Measurements from ENCODE around the gene MLLT3. TPM values are rescaled to one million over a fixed set of nuclear protein-coding genes. Genes with fewer than 3 reads are reported as not detected.

Gene MLLT3
- total RNA-seq, 4 donors from 2014 or later, result 2.1 to 30.4 (median 14.0) TPM

GRCh38 chr9:20488691-20489090 lies 133.6 kb downstream of the MLLT3 start:
- no peak for TF ChIP-seq POLR2A (IDR thresholded peaks at IDR 0.05)
- TF ChIP-seq, protein P1, sequence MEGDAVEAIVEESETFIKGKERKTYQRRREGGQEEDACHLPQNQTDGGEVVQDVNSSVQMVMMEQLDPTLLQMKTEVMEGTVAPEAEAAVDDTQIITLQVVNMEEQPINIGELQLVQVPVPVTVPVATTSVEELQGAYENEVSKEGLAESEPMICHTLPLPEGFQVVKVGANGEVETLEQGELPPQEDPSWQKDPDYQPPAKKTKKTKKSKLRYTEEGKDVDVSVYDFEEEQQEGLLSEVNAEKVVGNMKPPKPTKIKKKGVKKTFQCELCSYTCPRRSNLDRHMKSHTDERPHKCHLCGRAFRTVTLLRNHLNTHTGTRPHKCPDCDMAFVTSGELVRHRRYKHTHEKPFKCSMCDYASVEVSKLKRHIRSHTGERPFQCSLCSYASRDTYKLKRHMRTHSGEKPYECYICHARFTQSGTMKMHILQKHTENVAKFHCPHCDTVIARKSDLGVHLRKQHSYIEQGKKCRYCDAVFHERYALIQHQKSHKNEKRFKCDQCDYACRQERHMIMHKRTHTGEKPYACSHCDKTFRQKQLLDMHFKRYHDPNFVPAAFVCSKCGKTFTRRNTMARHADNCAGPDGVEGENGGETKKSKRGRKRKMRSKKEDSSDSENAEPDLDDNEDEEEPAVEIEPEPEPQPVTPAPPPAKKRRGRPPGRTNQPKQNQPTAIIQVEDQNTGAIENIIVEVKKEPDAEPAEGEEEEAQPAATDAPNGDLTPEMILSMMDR (IDR thresholded peaks at IDR 0.05), result no peak
- Histone ChIP-seq H3K4me1 (no peaks in the 10 kb centered on the region), H3K4me3 (no peak overlapping the region), H3K9me3 (no peaks in the 10 kb centered on the region), H3K27me3 (no peaks in the 10 kb centered on the region), H3K27ac (no peak overlapping the region), H3K36me3 (no peaks in the 10 kb centered on the region)
- DNase-seq, result no peak
- intact Hi-C loops (cut with DNase I; ENCODE audit: low total_unique reads), result no loop called here

DNA sequence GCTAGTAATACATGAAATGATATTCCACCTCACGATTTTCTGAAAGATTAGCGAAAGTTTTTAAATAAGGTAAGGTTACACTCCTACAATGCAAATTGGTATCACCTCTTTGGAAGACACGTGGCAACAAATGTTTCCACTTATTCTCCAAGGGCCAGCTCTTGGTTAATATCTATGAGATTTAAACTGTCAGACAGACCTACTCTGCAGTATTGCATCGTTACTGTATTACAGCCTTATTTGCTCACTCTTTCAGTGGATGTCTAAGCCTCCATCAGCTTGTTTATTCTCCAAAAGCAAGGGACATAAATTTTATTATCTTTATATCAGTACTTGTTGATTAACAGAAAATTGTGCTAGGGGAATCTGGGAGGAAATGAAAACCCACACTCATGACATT lies 135.7 kb downstream of the MLLT3 start:
- intact Hi-C loops (cut with DNase I; ENCODE audit: low total_unique reads), result no loop called here
- no peak overlapping the region for H3K4me3 ChIP-seq
- no peaks in the 10 kb centered on the region for H3K27me3 ChIP-seq
- no peak for TF ChIP-seq POLR2A (IDR thresholded peaks at IDR 0.05)
- TF ChIP-seq, protein P1 (IDR thresholded peaks at IDR 0.05), result no peak
- H3K9me3 ChIP-seq, result no peaks in the 10 kb centered on the region
- no peak for DNase-seq
- no peaks in the 10 kb centered on the region for H3K36me3 ChIP-seq
- H3K27ac ChIP-seq, result no peak overlapping the region
- H3K4me1 ChIP-seq, result no peaks in the 10 kb centered on the region

DNA sequence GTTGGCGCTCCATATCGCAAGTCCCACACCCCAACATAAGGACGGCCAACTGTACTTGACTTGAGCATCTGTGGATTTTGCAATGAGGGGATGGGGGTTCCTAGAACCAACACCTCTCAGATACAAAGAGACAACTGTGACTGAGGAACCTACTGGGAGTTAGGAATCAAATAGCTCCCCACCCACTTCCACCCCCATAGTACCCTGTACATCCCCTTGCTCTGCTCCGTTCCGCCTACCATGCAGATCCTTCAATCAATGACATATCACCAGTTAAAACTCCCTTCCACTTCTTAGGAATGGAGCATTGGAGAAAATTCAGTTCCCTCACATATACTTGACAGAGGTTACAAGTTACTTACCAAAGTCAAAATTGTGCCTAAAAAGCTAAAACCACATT lies 140.9 kb downstream of the MLLT3 start:
- H3K4me3 ChIP-seq, result no peak overlapping the region
- intact Hi-C loops (cut with DNase I; ENCODE audit: low total_unique reads), result no loop called here
- no peaks in the 10 kb centered on the region for H3K9me3 ChIP-seq
- H3K4me1 ChIP-seq, result no peaks in the 10 kb centered on the region
- DNase-seq, result no peak
- H3K27ac ChIP-seq, result no peak overlapping the region
- no peaks in the 10 kb centered on the region for H3K27me3 ChIP-seq
- no peaks in the 10 kb centered on the region for H3K36me3 ChIP-seq
- TF ChIP-seq POLR2A (IDR thresholded peaks at IDR 0.05), result no peak
- TF ChIP-seq, protein P1 (IDR thresholded peaks at IDR 0.05), result no peak

DNA sequence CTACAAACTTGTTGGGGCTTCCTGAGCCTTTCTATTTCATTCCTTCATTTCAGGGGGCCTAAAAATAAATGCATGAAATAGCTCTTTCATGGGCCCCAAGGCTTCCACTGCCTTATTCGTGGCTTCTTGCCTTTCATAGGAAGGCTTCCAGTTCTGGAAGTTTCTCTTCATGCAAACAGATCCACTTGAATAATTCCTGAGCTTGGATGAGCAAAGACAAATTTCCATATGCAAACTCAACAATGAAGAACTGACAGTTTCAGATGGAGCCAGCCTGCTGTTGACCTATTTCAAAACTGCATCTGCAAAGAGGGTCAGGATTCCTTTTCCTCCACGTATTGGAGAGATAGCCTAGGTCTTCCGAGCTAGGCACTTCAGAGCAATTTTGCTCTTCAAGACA lies 142.1 kb downstream of the MLLT3 start:
- intact Hi-C loops (cut with DNase I; ENCODE audit: low total_unique reads), result no loop called here
- Histone ChIP-seq H3K27ac (no peak overlapping the region), H3K27me3 (no peaks in the 10 kb centered on the region), H3K4me1 (no peaks in the 10 kb centered on the region), H3K36me3 (no peaks in the 10 kb centered on the region), H3K9me3 (no peaks in the 10 kb centered on the region), H3K4me3 (no peak overlapping the region)
- DNase-seq, result no peak
- TF ChIP-seq, protein P1 (IDR thresholded peaks at IDR 0.05), result no peak
- TF ChIP-seq POLR2A (IDR thresholded peaks at IDR 0.05), result no peak

DNA sequence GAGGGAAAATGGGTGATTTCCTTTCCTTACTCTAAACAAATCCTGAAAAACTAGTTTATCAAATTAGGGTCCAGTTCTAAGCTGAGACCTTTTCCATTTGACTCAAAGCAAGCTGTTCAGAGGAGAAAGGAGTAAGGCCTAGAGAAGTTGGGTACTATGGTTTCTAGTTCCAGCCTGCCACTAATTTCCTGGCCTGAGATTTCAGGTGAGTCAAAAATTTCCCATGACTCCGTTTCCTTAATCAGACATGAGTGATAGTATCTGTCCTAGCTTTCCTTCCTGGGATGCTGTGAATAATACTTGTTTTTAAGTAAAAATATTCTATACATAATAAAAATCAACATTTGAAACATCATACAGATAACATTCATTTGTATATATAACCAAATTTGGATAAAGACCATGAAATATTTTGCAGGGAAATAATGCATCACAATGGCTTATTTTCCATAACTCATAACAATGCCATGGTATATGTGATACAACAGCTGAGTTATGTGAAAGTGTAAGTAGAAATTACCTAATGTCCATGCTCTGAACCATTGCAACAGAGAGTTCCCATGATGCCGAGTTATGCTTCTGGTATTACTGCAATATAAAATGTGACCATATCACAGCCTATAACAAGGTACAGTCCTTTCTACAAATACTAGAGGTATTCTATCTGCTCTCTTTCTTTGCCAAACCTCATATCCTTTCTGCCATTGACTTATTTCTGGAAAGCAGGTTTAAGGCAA lies 142.7 kb downstream of the MLLT3 start:
- H3K27ac ChIP-seq, result peak overlapping the region in 1 of 2 donors; percentile 8
- no peaks in the 10 kb centered on the region for H3K27me3 ChIP-seq
- intact Hi-C loops (cut with DNase I; ENCODE audit: low total_unique reads), result no loop called here
- no peak overlapping the region for H3K4me3 ChIP-seq
- H3K4me1 ChIP-seq, result peaks cover 0 to 3% of the 10 kb centered on the region in 2 donors
- no peaks in the 10 kb centered on the region for H3K9me3 ChIP-seq
- no peak for DNase-seq
- no peak for TF ChIP-seq POLR2A (IDR thresholded peaks at IDR 0.05)
- H3K36me3 ChIP-seq, result no peaks in the 10 kb centered on the region

Data from uterus (tissue), 4 donors.